K562 (cell line): Measurements from ENCODE around the gene SH3BP5. TPM values are rescaled to one million over a fixed set of nuclear protein-coding genes. Genes with fewer than 3 reads are reported as not detected.

Source experiments
- ATAC-seq: fragments of 200-7000 bp; cut with Tn5 transposase; 3 replicates; pipeline ENCODE4 v1.9.1; 2020; ENCODE audit warnings: moderate library complexity
- BruUV-seq: library from RNA; stranded (reverse); fragments of 400-500 nt; replicated peaks from 2 replicates; lab custom pipeline; 2021; lab: Mats Ljungman, UMichigan
- CTCF ChIA-PET: fragments of 300-600 bp; formaldehyde crosslinking; extraction: SDS; loops from one replicate; lab custom pipeline; 2021; ENCODE audit warnings: low intra/inter-chr PET ratio; lab: Yijun Ruan, JAX
- POLR2A ChIA-PET: fragments of 300-600, 350-650 bp; sonication (Branson Sonifier 250); formaldehyde crosslinking; extraction: SDS; loops from one replicate; lab custom pipeline; 2021; ENCODE audit warnings: antibody characterized with exemption, inconsistent platforms; lab: Yijun Ruan, JAX
- DNase-seq, 4 experiments: peaks; one replicate each; pipeline versions ENCODE4 v3.0.0 to v3.0.0-alpha.2; 2011 to 2018; ENCODE audit warnings: low spot score in 3 of 4, mixed read lengths in 3 of 4; ENCODE audit errors: extremely low read depth in 1 of 4
- FAIRE-seq: peaks from 2 replicates; lab custom pipeline; 2011; peaks lifted over from hg19 to GRCh38; lab: Jason Lieb, UNC
- H2AFZ ChIP-seq: 2 replicates; pipeline ENCODE4 v1.6.0; 2011; ENCODE audit warnings: low read depth, low read length, control low read depth, inconsistent platforms
- H3K27ac ChIP-seq: fragments of 200-600 bp; 3 replicates; pipeline ENCODE4 v1.8.0; 2011; ENCODE audit warnings: low read depth, mild to moderate bottlenecking, control low read depth, inconsistent platforms, low read length, moderate library complexity, mixed read lengths; ENCODE audit errors: extremely low read depth
- H3K27me3 ChIP-seq, 2 experiments: fragments of 300-600 bp in 1 of 2; 2 replicates in 1 of 2; 3 replicates in 1 of 2; pipeline versions ENCODE4 v1.6.0 to v1.8.0; 2011; ENCODE audit warnings: inconsistent platforms in 2 of 2, low read length in 2 of 2, mild to moderate bottlenecking in 1 of 2, mixed read lengths in 1 of 2, moderate library complexity in 1 of 2; ENCODE audit not compliant: control insufficient read depth in 2 of 2, insufficient read depth in 2 of 2
- H3K36me3 ChIP-seq: fragments of 300-600 bp; 3 replicates; pipeline ENCODE4 v1.8.0; 2011; ENCODE audit warnings: mild to moderate bottlenecking, low read length, inconsistent platforms; ENCODE audit not compliant: control insufficient read depth, insufficient read depth
- H3K4me1 ChIP-seq, 2 experiments: fragments of 200-600 bp in 1 of 2; replicated peaks in 1 of 2; 2 replicates in 1 of 2; 3 replicates in 1 of 2; pipeline versions ENCODE4 v1.5.1 to v1.8.0; 2011; ENCODE audit warnings: inconsistent platforms in 2 of 2, low read length in 2 of 2, mild to moderate bottlenecking in 1 of 2, mixed read lengths in 1 of 2, moderate library complexity in 1 of 2; ENCODE audit not compliant: control insufficient read depth in 2 of 2, insufficient read depth in 2 of 2
- H3K4me2 ChIP-seq: 2 replicates; pipeline ENCODE4 v1.6.1; 2011; ENCODE audit warnings: low read length, control low read depth, inconsistent platforms, mixed read lengths; ENCODE audit not compliant: insufficient read depth
- H3K4me3 ChIP-seq: fragments of 200-600 bp; sonication (generic), shearing (Covaris generic); 2 replicates; pipeline ENCODE4 v1.5.1; 2016; ENCODE audit warnings: control low read depth, inconsistent platforms
- H3K79me2 ChIP-seq: fragments of 200-600 bp; 3 replicates; pipeline ENCODE4 v1.8.0; 2011; ENCODE audit warnings: low read length, inconsistent platforms; ENCODE audit not compliant: control insufficient read depth, insufficient read depth
- H3K9ac ChIP-seq, 2 experiments: 2 replicates each; pipeline versions ENCODE4 v1.6.0 to v1.6.1; 2011; ENCODE audit warnings: low read depth in 2 of 2, low read length in 2 of 2, control low read depth in 1 of 2, inconsistent platforms in 1 of 2, mild to moderate bottlenecking in 1 of 2, mixed read lengths in 1 of 2; ENCODE audit not compliant: insufficient read depth in 1 of 2
- H3K9me1 ChIP-seq: one replicate; pipeline ENCODE4 v1.6.0; 2011; ENCODE audit warnings: inconsistent platforms, mild to moderate bottlenecking, low read length, moderate library complexity; ENCODE audit not compliant: control insufficient read depth, insufficient read depth
- H3K9me3 ChIP-seq: replicated peaks from 2 replicates; pipeline ENCODE4 v1.5.1; 2011; ENCODE audit warnings: low read depth, low read length, inconsistent platforms; ENCODE audit not compliant: control insufficient read depth, insufficient read depth
- H4K20me1 ChIP-seq: replicated peaks from 2 replicates; pipeline ENCODE4 v1.6.1; 2011; ENCODE audit warnings: low read length, inconsistent platforms, mixed read lengths; ENCODE audit not compliant: control insufficient read depth, insufficient read depth
- CBX1 ChIP-seq: sonication (generic); IDR thresholded peaks from 2 replicates; pipeline ENCODE4 v1.6.1; 2016; ENCODE audit warnings: antibody characterized with exemption, low read depth, mild to moderate bottlenecking
- CCNT2 ChIP-seq: IDR thresholded peaks from 2 replicates; pipeline ENCODE4 v1.6.1; 2011; ENCODE audit warnings: borderline replicate concordance, low read depth, mild to moderate bottlenecking, moderate library complexity, mixed read lengths, low read length; ENCODE audit not compliant: insufficient read length; ENCODE audit errors: extremely low read depth
- NELFE ChIP-seq: IDR thresholded peaks from 2 replicates; pipeline ENCODE4 v1.6.1; 2011; ENCODE audit warnings: mild to moderate bottlenecking; ENCODE audit not compliant: insufficient read depth, insufficient read length
- NFIC ChIP-seq: fragments of 450-650 bp; IDR thresholded peaks from 2 replicates; pipeline ENCODE4 v1.6.1; 2017; ENCODE audit warnings: mild to moderate bottlenecking, inconsistent platforms
- NFIX ChIP-seq: fragments of 250-450 bp; sonication (Bioruptor Pico); IDR thresholded peaks from 2 replicates; pipeline ENCODE4 v1.4.0; 2020; ENCODE audit warnings: low read depth, mild to moderate bottlenecking, moderate library complexity
- ZNF408 ChIP-seq: fragments of 250-450 bp; sonication (Bioruptor Pico); IDR thresholded peaks from 2 replicates; pipeline ENCODE4 v1.4.0; 2020; ENCODE audit warnings: low read depth, mild to moderate bottlenecking, moderate library complexity
- ZNF707 ChIP-seq: fragments of 250-450 bp; sonication (Bioruptor Pico); conservative IDR thresholded peaks from 2 replicates; pipeline ENCODE4 v1.8.0; 2022; ENCODE audit warnings: inconsistent platforms, mild to moderate bottlenecking, moderate library complexity
- WGBS: fragments of 100-300 bp; shearing (Covaris generic); methylation state at CpG from one replicate; pipeline ENCODE4 v1.1.6; 2016; ENCODE audit warnings: low coverage, mixed read lengths; ENCODE audit not compliant: insufficient coverage; ENCODE audit errors: missing lambda C conversion rate; 5-methylcytosine and 5-hydroxymethylcytosine counted together
- in situ Hi-C: fragments of 300-500 bp; cut with MboI; formaldehyde crosslinking; loops from 4 replicates; pipeline ENCODE4 v1.15.0; 2018; ENCODE audit warnings: inconsistent platforms, mixed read lengths
- intact Hi-C: fragments of 100-400 bp; cut with micrococcal nuclease; formaldehyde crosslinking; loops from 2 replicates; pipeline ENCODE4 v1.14.2; 2022
- polyA plus RNA-seq, 8 experiments: library from polyadenylated mRNA; depleted of rRNA in 4 of 8; stranded (reverse) in 5 of 8; unstranded in 3 of 8; fragments of >200 nt; fragmentation: Nextera tagmentation in 2 of 8; fragmentation: Illumina TruSeq in 1 of 8; extraction: Ambion mirVana in 2 of 8; extraction: Trizol in 1 of 8; gene quantifications; 2 replicates each; pipeline versions ENCODE4 v1.2.1 to v1.2.3, GENCODE V29; 2011 to 2014; ENCODE audit warnings: inconsistent platforms in 1 of 8, missing spikeins in 1 of 8
- total RNA-seq, 7 experiments: library from RNA; depleted of rRNA in 6 of 7; stranded (reverse); fragments of >200 nt in 6 of 7; fragmentation: Illumina TruSeq in 2 of 7; extraction: Trizol in 2 of 7; gene quantifications; 2 replicates each; pipeline versions ENCODE4 v1.2.1 to v1.2.3, GENCODE V29; 2011 to 2021; ENCODE audit warnings: low replicate concordance in 1 of 7
- TF ChIP-seq, protein P1 (sequence below): fragments of 250-450 bp; sonication (Bioruptor Pico); IDR thresholded peaks from 2 replicates; pipeline ENCODE4 v1.8.0; 2022; ENCODE audit warnings: inconsistent platforms, mild to moderate bottlenecking, moderate library complexity, borderline replicate concordance
- TF ChIP-seq, protein P2 (sequence below), 3 experiments: fragments of 200-800 bp in 1 of 3; fragments of 250-450 bp in 1 of 3; fragments of 450-650 bp in 1 of 3; sonication (Bioruptor Pico) in 1 of 3; sonication (Bioruptor generic) in 1 of 3; formaldehyde crosslinking in 1 of 3; IDR thresholded peaks; 2 replicates each; pipeline versions ENCODE4 v1.6.1 to v1.8.0; 2016 to 2022; ENCODE audit warnings: mild to moderate bottlenecking in 2 of 3, missing genetic modification characterization in 2 of 3, missing compliant biosample characterization in 1 of 3, moderate library complexity in 1 of 3

The SH3BP5 gene
- total and polyA plus RNA-seq, 9 of the 15 experiments (the other 6 are each of a cell fraction or from before 2014, with no cell fraction given) = 2.9 to 29.0 (median 14.9) TPM

DNA sequence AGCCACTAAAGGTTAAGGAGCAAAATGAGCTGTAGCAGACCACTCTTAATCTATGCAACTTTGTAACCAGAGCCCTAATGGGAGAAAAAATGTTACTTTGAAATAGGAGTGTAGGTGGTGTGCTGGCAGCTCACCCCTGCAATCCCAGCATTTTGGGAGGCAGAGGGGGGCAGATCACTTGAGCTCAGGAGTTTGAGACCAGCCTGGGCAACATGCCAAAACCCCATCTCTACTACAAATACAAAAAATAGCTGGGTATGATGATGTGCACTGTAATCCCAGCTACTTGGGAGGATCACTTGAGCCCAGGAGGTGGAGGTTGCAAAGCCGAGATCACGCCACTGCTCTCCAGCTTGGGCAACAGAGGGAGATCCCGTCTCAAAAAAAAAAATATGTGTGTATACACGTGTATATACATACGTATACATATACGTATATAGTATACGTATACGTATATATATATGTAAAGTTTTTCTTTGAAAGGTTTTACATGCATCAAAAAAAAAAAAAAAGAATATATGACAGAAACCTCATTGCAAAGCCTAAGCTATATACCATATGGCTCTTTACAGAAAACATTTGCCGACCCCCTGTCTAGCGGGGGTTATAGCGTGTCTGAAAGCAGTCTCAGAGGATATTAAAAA, 110.7 kb downstream of the SH3BP5 start:
- H3K4me3 ChIP-seq = no peak overlapping the region
- ChIA-PET CTCF (no interaction called here), POLR2A (interaction anchor here (0.6 to 5.9 kb wide), 7 partner anchors 10 to 123 kb away, joined by 3 to 41 read pairs (median 4); partner anchors contain the start of genes CAPN7 and RBSN)
- no peaks in the 10 kb centered on the region for H4K20me1 ChIP-seq
- H3K4me2 ChIP-seq = no peak overlapping the region
- peaks cover 88% of the 10 kb centered on the region for H3K36me3 ChIP-seq
- DNase-seq (no peak), FAIRE-seq (no peak)
- no peaks in the 10 kb centered on the region for H3K79me2 ChIP-seq
- H3K4me1 ChIP-seq = no peaks in the 10 kb centered on the region
- H3K9me3 ChIP-seq = no peaks in the 10 kb centered on the region
- WGBS = 97% methylated on average over 11 of the region's 11 CpGs
- H3K9ac ChIP-seq = no peak overlapping the region
- no peaks in the 10 kb centered on the region for H3K27me3 ChIP-seq
- TF ChIP-seq ZNF408 (CRISPR knock-in tag) = 0 out of 2 replicates have a peak, but pooled peaks have one; percentile 53
- TF ChIP-seq NFIX = peak; percentile 34; the same call in 1 of the 2 replicates
- TF ChIP-seq, protein P1, sequence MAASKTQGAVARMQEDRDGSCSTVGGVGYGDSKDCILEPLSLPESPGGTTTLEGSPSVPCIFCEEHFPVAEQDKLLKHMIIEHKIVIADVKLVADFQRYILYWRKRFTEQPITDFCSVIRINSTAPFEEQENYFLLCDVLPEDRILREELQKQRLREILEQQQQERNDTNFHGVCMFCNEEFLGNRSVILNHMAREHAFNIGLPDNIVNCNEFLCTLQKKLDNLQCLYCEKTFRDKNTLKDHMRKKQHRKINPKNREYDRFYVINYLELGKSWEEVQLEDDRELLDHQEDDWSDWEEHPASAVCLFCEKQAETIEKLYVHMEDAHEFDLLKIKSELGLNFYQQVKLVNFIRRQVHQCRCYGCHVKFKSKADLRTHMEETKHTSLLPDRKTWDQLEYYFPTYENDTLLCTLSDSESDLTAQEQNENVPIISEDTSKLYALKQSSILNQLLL = peak; percentile 90; the same call in 1 of the 2 replicates
- TF ChIP-seq NFIC = peak; percentile 65
- TF ChIP-seq NELFE = no peak
- no peak for TF ChIP-seq CBX1
- no peak for TF ChIP-seq CCNT2
- peak; percentile 60; the same call in 1 of the 2 replicates for TF ChIP-seq ZNF707 (CRISPR knock-in tag)
- TF ChIP-seq, protein P2, sequence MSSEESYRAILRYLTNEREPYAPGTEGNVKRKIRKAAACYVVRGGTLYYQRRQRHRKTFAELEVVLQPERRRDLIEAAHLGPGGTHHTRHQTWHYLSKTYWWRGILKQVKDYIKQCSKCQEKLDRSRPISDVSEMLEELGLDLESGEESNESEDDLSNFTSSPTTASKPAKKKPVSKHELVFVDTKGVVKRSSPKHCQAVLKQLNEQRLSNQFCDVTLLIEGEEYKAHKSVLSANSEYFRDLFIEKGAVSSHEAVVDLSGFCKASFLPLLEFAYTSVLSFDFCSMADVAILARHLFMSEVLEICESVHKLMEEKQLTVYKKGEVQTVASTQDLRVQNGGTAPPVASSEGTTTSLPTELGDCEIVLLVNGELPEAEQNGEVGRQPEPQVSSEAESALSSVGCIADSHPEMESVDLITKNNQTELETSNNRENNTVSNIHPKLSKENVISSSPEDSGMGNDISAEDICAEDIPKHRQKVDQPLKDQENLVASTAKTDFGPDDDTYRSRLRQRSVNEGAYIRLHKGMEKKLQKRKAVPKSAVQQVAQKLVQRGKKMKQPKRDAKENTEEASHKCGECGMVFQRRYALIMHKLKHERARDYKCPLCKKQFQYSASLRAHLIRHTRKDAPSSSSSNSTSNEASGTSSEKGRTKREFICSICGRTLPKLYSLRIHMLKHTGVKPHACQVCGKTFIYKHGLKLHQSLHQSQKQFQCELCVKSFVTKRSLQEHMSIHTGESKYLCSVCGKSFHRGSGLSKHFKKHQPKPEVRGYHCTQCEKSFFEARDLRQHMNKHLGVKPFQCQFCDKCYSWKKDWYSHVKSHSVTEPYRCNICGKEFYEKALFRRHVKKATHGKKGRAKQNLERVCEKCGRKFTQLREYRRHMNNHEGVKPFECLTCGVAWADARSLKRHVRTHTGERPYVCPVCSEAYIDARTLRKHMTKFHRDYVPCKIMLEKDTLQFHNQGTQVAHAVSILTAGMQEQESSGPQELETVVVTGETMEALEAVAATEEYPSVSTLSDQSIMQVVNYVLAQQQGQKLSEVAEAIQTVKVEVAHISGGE (CRISPR knock-in tag; IDR thresholded peaks at IDR 0.05) = 0 out of 6 replicates have a peak, but pooled peaks of 1 of the 3 experiments have one; percentile 22
- TF ChIP-seq, all 486 proteins: peak for 6
- no peak overlapping the region for H3K27ac ChIP-seq
- peak; percentile 30; the same call in 1 of the 3 replicates for ATAC-seq
- in situ Hi-C loops (loop anchor here (25.0 kb wide), 1 partner anchor 1316 kb away; no protein-coding TSS in a partner anchor), intact Hi-C loops (no loop called here)
- H2AFZ ChIP-seq = no peak overlapping the region
- no TSS peak for BruUV-seq
- no peaks in the 10 kb centered on the region for H3K9me1 ChIP-seq
